Parathyroid adenoma (tissue), 2 donors: ENCODE results near the gene ADD3.

Source experiments
- H2AFZ ChIP-seq: fragments of 300-600 bp; sonication (generic); one replicate; pipeline ENCODE4 v1.7.0; 2017; ENCODE audit warnings: antibody characterized with exemption, mild to moderate bottlenecking
- H3K27ac ChIP-seq: fragments of 300-600 bp; sonication (generic); one replicate; pipeline ENCODE4 v1.7.0; 2017
- H3K27me3 ChIP-seq: fragments of 300-600 bp; sonication (generic); one replicate; pipeline ENCODE4 v1.7.0; 2017; ENCODE audit warnings: low read length; ENCODE audit not compliant: control insufficient read depth, insufficient read depth
- H3K36me3 ChIP-seq: fragments of 300-600 bp; sonication (generic); one replicate; pipeline ENCODE4 v1.7.0; 2017; ENCODE audit warnings: low read length; ENCODE audit not compliant: control insufficient read depth, insufficient read depth
- H3K4me1 ChIP-seq: fragments of 300-600 bp; sonication (generic); one replicate; pipeline ENCODE4 v1.7.0; 2017; ENCODE audit warnings: control low read depth
- H3K4me2 ChIP-seq: fragments of 300-600 bp; sonication (generic); one replicate; pipeline ENCODE4 v1.7.0; 2017; ENCODE audit warnings: low read length
- H3K4me3 ChIP-seq: fragments of 300-600 bp; sonication (generic); one replicate; pipeline ENCODE4 v1.7.0; 2017; ENCODE audit warnings: low read depth, low read length
- H3K79me2 ChIP-seq: fragments of 300-600 bp; sonication (generic); one replicate; pipeline ENCODE4 v1.7.0; 2017; ENCODE audit warnings: control low read depth
- H3K9ac ChIP-seq: fragments of 300-600 bp; sonication (generic); one replicate; pipeline ENCODE4 v1.7.0; 2017; ENCODE audit warnings: mild to moderate bottlenecking
- H3K9me3 ChIP-seq: fragments of 300-600 bp; sonication (generic); one replicate; pipeline ENCODE4 v1.7.0; 2017; ENCODE audit warnings: low read length; ENCODE audit not compliant: control insufficient read depth
- TF ChIP-seq, protein P1 (sequence below): fragments of 300-600 bp; sonication (generic); IDR thresholded peaks from one replicate; pipeline ENCODE4 v1.7.0; 2017; ENCODE audit warnings: antibody characterized with exemption, mild to moderate bottlenecking
- donor health status: primary hyperparathyroidism.

The ADD3 gene

GRCh38 chr10:110149259-110149658, 141.5 kb downstream of the ADD3 start:
- TF ChIP-seq, protein P1, sequence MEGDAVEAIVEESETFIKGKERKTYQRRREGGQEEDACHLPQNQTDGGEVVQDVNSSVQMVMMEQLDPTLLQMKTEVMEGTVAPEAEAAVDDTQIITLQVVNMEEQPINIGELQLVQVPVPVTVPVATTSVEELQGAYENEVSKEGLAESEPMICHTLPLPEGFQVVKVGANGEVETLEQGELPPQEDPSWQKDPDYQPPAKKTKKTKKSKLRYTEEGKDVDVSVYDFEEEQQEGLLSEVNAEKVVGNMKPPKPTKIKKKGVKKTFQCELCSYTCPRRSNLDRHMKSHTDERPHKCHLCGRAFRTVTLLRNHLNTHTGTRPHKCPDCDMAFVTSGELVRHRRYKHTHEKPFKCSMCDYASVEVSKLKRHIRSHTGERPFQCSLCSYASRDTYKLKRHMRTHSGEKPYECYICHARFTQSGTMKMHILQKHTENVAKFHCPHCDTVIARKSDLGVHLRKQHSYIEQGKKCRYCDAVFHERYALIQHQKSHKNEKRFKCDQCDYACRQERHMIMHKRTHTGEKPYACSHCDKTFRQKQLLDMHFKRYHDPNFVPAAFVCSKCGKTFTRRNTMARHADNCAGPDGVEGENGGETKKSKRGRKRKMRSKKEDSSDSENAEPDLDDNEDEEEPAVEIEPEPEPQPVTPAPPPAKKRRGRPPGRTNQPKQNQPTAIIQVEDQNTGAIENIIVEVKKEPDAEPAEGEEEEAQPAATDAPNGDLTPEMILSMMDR: no peak
- H3K4me3 ChIP-seq: no peak overlapping the region
- no peak overlapping the region for H3K27ac ChIP-seq
- no peaks in the 10 kb centered on the region for H3K79me2 ChIP-seq
- no peak overlapping the region for H3K9ac ChIP-seq
- H3K9me3 ChIP-seq: no peaks in the 10 kb centered on the region
- no peak overlapping the region for H2AFZ ChIP-seq
- no peaks in the 10 kb centered on the region for H3K36me3 ChIP-seq
- no peaks in the 10 kb centered on the region for H3K4me1 ChIP-seq
- no peak overlapping the region for H3K4me2 ChIP-seq
- H3K27me3 ChIP-seq: no peaks in the 10 kb centered on the region

- TF ChIP-seq, protein P1: no peak
- Histone ChIP-seq H3K79me2 (no peaks in the 10 kb centered on the region), H3K27me3 (no peaks in the 10 kb centered on the region), H3K4me1 (no peaks in the 10 kb centered on the region), H3K4me2 (no peak overlapping the region), H3K4me3 (no peak overlapping the region), H3K9me3 (no peaks in the 10 kb centered on the region), H2AFZ (no peak overlapping the region), H3K27ac (no peak overlapping the region), H3K36me3 (no peaks in the 10 kb centered on the region), H3K9ac (no peak overlapping the region)
Measured at GRCh38 chr10:110150046-110150445, 142.3 kb downstream of the ADD3 start.

DNA sequence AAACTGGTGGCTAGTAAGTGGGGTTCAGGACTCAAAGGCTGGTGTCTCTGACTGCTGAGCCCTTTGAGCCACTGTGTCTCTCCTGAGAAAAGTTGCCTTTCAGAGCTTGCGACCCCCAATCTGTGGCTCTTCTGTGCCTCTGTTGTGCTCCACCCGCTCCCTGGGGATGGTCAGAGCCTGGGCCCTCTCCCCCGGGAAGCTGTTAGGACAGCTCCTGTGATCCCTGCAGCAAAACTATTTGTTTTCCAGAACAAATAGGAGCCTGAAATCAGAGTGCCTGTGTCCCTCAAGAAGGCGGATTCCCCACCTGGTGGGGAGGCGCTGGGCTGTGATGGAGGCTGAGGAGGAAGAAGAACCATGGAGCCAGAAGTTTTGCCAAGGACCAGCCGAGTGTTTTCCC, 143.2 kb downstream of the ADD3 start:
- Histone ChIP-seq H3K4me1 (no peaks in the 10 kb centered on the region), H3K9ac (no peak overlapping the region), H3K9me3 (no peaks in the 10 kb centered on the region), H3K27me3 (no peaks in the 10 kb centered on the region), H3K4me3 (no peak overlapping the region), H3K79me2 (no peaks in the 10 kb centered on the region), H3K36me3 (no peaks in the 10 kb centered on the region), H3K27ac (no peak overlapping the region), H3K4me2 (no peak overlapping the region), H2AFZ (no peak overlapping the region)
- TF ChIP-seq, protein P1: no peak

DNA sequence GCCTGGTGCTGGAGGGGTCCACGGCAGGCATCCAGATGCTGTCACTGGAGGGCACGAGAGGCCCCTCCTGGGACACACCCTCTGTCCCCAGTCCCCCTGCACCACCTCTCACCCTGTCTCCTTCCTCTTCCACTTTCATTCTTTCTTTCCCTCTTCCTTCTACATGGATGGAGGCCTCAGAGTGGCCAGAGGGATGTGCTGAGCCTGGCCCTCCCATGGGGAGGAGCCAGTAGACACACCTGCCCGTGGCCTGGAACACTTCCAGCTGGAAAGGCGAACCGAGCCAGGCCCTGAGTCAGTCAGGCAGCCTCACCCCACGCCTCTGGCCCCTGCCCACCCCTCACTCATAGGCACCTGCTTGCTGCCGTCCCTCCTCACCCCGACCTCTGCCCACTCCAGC, 143.7 kb downstream of the ADD3 start:
- Histone ChIP-seq H3K79me2 (no peaks in the 10 kb centered on the region), H3K4me1 (no peaks in the 10 kb centered on the region), H3K36me3 (no peaks in the 10 kb centered on the region), H3K4me3 (no peak overlapping the region), H3K9ac (no peak overlapping the region), H2AFZ (no peak overlapping the region), H3K27me3 (no peaks in the 10 kb centered on the region), H3K4me2 (no peak overlapping the region), H3K27ac (no peak overlapping the region), H3K9me3 (no peaks in the 10 kb centered on the region)
- TF ChIP-seq, protein P1: no peak

GRCh38 chr10:110151971-110152370, 144.2 kb downstream of the ADD3 start:
- TF ChIP-seq, protein P1: no peak
- Histone ChIP-seq H3K27ac (no peak overlapping the region), H3K9ac (no peak overlapping the region)

More at GRCh38 chr10:110151971-110152370, 144.2 kb downstream of the ADD3 start:
- Histone ChIP-seq H3K27me3 (no peaks in the 10 kb centered on the region), H3K4me1 (no peaks in the 10 kb centered on the region), H3K79me2 (no peaks in the 10 kb centered on the region), H3K4me3 (no peak overlapping the region), H3K4me2 (no peak overlapping the region), H3K36me3 (no peaks in the 10 kb centered on the region), H3K9me3 (no peaks in the 10 kb centered on the region), H2AFZ (no peak overlapping the region)
